ENCODE data around the gene GRIK1. TPM values are rescaled to one million over a fixed set of nuclear protein-coding genes. Genes with fewer than 3 reads are reported as not detected.

Gene GRIK1
- total RNA-seq, 1 donor from 2014 or later, result not detected

GRCh38 chr21:29647353-29647781 lies 292.4 kb downstream of the GRIK1 start:
- no peaks in the 10 kb centered on the region for H3K27me3 Mint-ChIP-seq (ENCODE audit: unreplicated experiment)
- H3K9me3 Mint-ChIP-seq (ENCODE audit: unreplicated experiment), result no peaks in the 10 kb centered on the region
- H3K4me3 Mint-ChIP-seq (ENCODE audit: unreplicated experiment), result no peak overlapping the region
- TF ChIP-seq CTCF (IDR thresholded peaks at IDR 0.05), result no peak
- no peaks in the 10 kb centered on the region for H3K36me3 Mint-ChIP-seq (ENCODE audit: unreplicated experiment)
- DNase-seq (ENCODE audit: extremely low spot score, unreplicated experiment), result no peak
- H3K27ac Mint-ChIP-seq (ENCODE audit: unreplicated experiment), result no peak overlapping the region
- no peaks in the 10 kb centered on the region for H3K4me1 Mint-ChIP-seq (ENCODE audit: unreplicated experiment)

GRCh38 chr21:29645666-29646553 lies 293.9 kb downstream of the GRIK1 start:
- Mint-ChIP-seq H3K27me3 (ENCODE audit: unreplicated experiment) (no peaks in the 10 kb centered on the region), H3K9me3 (ENCODE audit: unreplicated experiment) (no peaks in the 10 kb centered on the region), H3K4me3 (ENCODE audit: unreplicated experiment) (no peak overlapping the region), H3K36me3 (ENCODE audit: unreplicated experiment) (no peaks in the 10 kb centered on the region), H3K27ac (ENCODE audit: unreplicated experiment) (no peak overlapping the region), H3K4me1 (ENCODE audit: unreplicated experiment) (no peaks in the 10 kb centered on the region)
- no peak for DNase-seq (ENCODE audit: extremely low spot score, unreplicated experiment)
- TF ChIP-seq CTCF (IDR thresholded peaks at IDR 0.05), result no peak

GRCh38 chr21:29643289-29643688 lies 296.5 kb downstream of the GRIK1 start:
- peaks cover 2% of the 10 kb centered on the region for H3K4me1 Mint-ChIP-seq (ENCODE audit: unreplicated experiment)

GRCh38 chr21:29642551-29643245 lies 297.1 kb downstream of the GRIK1 start:
- H3K9me3 Mint-ChIP-seq (ENCODE audit: unreplicated experiment), result no peaks in the 10 kb centered on the region
- no peak for DNase-seq (ENCODE audit: extremely low spot score, unreplicated experiment)
- H3K4me3 Mint-ChIP-seq (ENCODE audit: unreplicated experiment), result no peak overlapping the region
- H3K36me3 Mint-ChIP-seq (ENCODE audit: unreplicated experiment), result no peaks in the 10 kb centered on the region
- H3K4me1 Mint-ChIP-seq (ENCODE audit: unreplicated experiment), result peaks cover 2% of the 10 kb centered on the region
- no peaks in the 10 kb centered on the region for H3K27me3 Mint-ChIP-seq (ENCODE audit: unreplicated experiment)
- no peak overlapping the region for H3K27ac Mint-ChIP-seq (ENCODE audit: unreplicated experiment)
- no peak for TF ChIP-seq CTCF (IDR thresholded peaks at IDR 0.05)

More at GRCh38 chr21:29643289-29643688, 296.5 kb downstream of the GRIK1 start:
- Mint-ChIP-seq H3K4me3 (ENCODE audit: unreplicated experiment) (no peak overlapping the region), H3K9me3 (ENCODE audit: unreplicated experiment) (no peaks in the 10 kb centered on the region), H3K27ac (ENCODE audit: unreplicated experiment) (no peak overlapping the region), H3K27me3 (ENCODE audit: unreplicated experiment) (no peaks in the 10 kb centered on the region), H3K36me3 (ENCODE audit: unreplicated experiment) (no peaks in the 10 kb centered on the region)
- no peak for DNase-seq (ENCODE audit: extremely low spot score, unreplicated experiment)
- no peak for TF ChIP-seq CTCF (IDR thresholded peaks at IDR 0.05)
